Gastroesophageal sphincter (tissue), 3 donors: ENCODE results near the gene SGSM1.

Source experiments
- POLR2A ChIP-seq, 2 donors: fragments of 450-650 bp; IDR thresholded peaks; one replicate each; pipeline ENCODE4 v1.6.1; 2017; ENCODE audit warnings: antibody characterized with exemption in 2 of 2, mild to moderate bottlenecking in 2 of 2, moderate library complexity in 1 of 2
- TF ChIP-seq, protein P1 (sequence below), 4 experiments: fragments of 200-600 bp in 2 of 4; fragments of 450-650 bp in 2 of 4; sonication (generic) in 1 of 4; IDR thresholded peaks; one replicate each; pipeline ENCODE4 v1.5.1; 2017 to 2019; ENCODE audit warnings: antibody characterized with exemption in 4 of 4, mild to moderate bottlenecking in 2 of 4, moderate library complexity in 2 of 4

DNA sequence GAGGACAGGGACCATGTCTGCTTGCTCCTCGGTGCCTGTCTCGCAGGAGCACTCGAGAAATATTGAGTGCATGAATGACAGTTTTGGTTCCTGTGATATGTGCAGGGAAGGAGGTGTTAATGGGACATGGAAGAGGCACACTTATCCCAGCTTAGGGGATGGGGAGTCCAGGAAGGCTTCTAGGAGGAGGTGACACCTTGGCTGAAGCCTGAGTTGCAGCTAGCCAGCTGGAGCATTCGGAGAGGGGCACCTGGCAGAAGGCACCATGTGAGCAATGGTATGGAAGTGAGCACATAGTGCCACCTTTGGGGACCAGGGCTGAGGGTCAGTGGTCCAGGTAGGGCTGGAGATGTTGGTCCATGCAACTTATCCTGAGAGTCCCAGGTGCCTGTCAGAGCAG, 18.9 kb downstream of the SGSM1 start:
- TF ChIP-seq, protein P1, sequence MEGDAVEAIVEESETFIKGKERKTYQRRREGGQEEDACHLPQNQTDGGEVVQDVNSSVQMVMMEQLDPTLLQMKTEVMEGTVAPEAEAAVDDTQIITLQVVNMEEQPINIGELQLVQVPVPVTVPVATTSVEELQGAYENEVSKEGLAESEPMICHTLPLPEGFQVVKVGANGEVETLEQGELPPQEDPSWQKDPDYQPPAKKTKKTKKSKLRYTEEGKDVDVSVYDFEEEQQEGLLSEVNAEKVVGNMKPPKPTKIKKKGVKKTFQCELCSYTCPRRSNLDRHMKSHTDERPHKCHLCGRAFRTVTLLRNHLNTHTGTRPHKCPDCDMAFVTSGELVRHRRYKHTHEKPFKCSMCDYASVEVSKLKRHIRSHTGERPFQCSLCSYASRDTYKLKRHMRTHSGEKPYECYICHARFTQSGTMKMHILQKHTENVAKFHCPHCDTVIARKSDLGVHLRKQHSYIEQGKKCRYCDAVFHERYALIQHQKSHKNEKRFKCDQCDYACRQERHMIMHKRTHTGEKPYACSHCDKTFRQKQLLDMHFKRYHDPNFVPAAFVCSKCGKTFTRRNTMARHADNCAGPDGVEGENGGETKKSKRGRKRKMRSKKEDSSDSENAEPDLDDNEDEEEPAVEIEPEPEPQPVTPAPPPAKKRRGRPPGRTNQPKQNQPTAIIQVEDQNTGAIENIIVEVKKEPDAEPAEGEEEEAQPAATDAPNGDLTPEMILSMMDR (IDR thresholded peaks at IDR 0.05): no peak
- no peak for TF ChIP-seq POLR2A (IDR thresholded peaks at IDR 0.05)
